RWPE1 (cell line): ENCODE data around the gene ZNF837.

Experiments used
- CTCF ChIA-PET: fragments of 350-600 bp; sonication (Branson Sonifier 250); formaldehyde crosslinking; extraction: SDS; loops from one replicate; lab custom pipeline; 2021; lab: Yijun Ruan, JAX
- POLR2A ChIA-PET: fragments of 400-600 bp; formaldehyde crosslinking; extraction: SDS; loops from one replicate; lab custom pipeline; 2020; ENCODE audit warnings: antibody characterized with exemption; ENCODE audit not compliant: low non-redundant PET; lab: Yijun Ruan, JAX
- DNase-seq: peaks from one replicate; pipeline ENCODE4 v3.0.0; 2012; ENCODE audit warnings: low spot score
- H3K27ac ChIP-seq: fragments of 450-650 bp; 2 replicates; pipeline ENCODE4 v1.5.1; 2017
- TF ChIP-seq, protein P1 (sequence below): fragments of 450-650 bp; conservative IDR thresholded peaks from 2 replicates; pipeline ENCODE4 v1.5.1; 2017; ENCODE audit warnings: low read depth, mild to moderate bottlenecking

Gene ZNF837

DNA sequence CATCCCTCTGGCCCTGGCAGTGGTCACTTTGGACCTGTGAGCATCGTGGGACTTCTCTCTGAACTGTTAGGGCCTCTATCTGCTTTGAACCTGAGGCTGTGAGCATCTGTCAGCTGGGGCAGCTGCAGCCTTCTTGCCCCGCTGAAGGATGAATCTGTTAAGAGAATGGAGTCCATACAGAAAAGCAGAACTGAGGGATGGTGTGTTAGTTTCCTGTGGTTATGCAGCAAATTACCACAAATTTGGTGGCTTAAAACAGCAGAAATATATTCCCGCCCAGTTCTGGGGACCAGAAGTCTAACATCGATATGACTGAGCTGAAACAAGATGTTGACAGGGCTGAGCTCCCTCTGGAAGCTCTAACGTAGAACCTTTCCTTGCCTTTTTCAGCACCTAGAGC is 16.7 kb downstream of the ZNF837 start:
- peak overlapping the region; percentile 97 for H3K27ac ChIP-seq
- TF ChIP-seq, protein P1, sequence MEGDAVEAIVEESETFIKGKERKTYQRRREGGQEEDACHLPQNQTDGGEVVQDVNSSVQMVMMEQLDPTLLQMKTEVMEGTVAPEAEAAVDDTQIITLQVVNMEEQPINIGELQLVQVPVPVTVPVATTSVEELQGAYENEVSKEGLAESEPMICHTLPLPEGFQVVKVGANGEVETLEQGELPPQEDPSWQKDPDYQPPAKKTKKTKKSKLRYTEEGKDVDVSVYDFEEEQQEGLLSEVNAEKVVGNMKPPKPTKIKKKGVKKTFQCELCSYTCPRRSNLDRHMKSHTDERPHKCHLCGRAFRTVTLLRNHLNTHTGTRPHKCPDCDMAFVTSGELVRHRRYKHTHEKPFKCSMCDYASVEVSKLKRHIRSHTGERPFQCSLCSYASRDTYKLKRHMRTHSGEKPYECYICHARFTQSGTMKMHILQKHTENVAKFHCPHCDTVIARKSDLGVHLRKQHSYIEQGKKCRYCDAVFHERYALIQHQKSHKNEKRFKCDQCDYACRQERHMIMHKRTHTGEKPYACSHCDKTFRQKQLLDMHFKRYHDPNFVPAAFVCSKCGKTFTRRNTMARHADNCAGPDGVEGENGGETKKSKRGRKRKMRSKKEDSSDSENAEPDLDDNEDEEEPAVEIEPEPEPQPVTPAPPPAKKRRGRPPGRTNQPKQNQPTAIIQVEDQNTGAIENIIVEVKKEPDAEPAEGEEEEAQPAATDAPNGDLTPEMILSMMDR = no peak
- ChIA-PET POLR2A (no interaction called here), CTCF (no interaction called here)
- no peak for DNase-seq

DNA sequence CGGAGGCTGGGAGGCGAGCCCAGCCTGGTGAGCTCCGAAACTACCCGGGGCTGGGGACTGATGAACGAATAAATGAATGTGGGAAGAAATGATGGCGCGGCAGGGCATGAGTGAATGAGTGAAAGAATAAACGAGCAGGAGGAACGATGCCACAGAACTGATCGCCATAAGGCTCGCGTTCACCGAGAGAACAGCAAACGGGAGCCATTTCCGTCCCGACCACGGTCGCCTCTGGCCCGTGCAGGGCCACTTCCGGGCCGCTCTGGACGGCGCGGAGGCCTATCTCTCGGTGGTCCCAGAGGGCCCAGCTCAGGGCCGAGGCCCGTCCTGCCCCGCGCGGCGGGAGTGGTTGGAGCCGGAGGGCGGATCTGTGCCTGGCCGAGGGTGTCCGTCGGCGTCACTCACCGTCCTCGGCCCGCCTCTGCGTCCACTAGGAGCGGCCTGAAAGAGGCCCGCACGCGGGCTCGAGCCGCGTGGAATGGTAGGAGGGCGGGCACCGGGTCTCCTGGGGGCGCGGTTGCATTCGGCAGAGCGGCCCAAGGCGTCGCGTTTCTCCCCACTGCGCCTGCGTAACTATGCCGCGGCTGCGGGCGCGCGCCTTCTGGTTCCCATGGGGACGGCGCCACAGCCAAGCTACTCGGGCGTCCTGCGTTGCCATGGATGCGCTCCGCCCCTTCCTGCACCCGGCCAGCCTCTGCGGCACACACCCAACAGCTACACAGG is 18.4 kb downstream of the ZNF837 start, which contains the start of gene ZNF497:
ZNF497 (minus strand) TSS at position 480 of the 723 bp plus-strand sequence. CDS start 5,116 bp downstream, outside the sequence.
- CTCF ChIA-PET = interaction anchor here (0.5 to 1.0 kb wide), 3 partner anchors 9 to 46 kb away, joined by 3 to 4 read pairs (median 3); partner anchors contain the start of gene ZNF584

DNA sequence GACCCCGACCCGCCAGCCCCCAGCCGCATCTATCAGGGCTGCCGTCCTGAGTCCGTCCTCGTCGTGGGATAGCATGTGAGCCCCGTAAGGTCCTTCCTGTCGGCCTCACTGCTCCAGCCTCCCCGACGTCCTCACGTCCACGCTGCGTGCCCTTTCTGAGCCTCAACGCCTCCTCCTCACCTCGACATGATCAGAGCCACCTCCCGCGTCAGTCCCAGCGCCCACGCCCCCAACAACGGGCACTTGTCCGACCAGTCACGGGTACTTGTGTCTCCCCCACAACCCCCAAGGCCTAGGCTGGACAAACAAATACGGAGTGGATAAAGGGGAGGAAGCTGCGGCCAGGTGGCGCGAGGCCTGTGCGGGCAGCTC is 18.9 kb downstream of the ZNF837 start:
- TF ChIP-seq, protein P1 = no peak
- peak overlapping the region; percentile 97 for H3K27ac ChIP-seq
- POLR2A ChIA-PET = interaction anchor here (1.3 kb wide), 1 partner anchor 35 kb away, joined by 4 read pairs; the partner anchor contains the start of gene ZSCAN22
- CTCF ChIA-PET = interaction anchor here (0.9 to 1.0 kb wide), 2 partner anchors 13 to 47 kb away, joined by 3 to 4 read pairs; partner anchors contain the start of gene ZNF584
- DNase-seq = peak; percentile 55

More for the DNA sequence above, 18.4 kb downstream of the ZNF837 start, which contains the start of gene ZNF497:
- peak; percentile 97 for DNase-seq
- POLR2A ChIA-PET = interaction anchor here (0.9 to 1.3 kb wide), 5 partner anchors 9 to 181 kb away, joined by 3 to 5 read pairs (median 4); partner anchors contain the start of genes TRIM28 and ZSCAN22
- H3K27ac ChIP-seq = peak within 1 kb of the TSS; percentile 97
- TF ChIP-seq, protein P1 = no peak

- H3K27ac ChIP-seq = no peak overlapping the region; the same call in 1 of the 2 replicates
- TF ChIP-seq, protein P1 = no peak
- CTCF ChIA-PET = interaction anchor here (0.7 kb wide), 1 partner anchor 15 kb away, joined by 3 read pairs; no protein-coding TSS in a partner anchor
- POLR2A ChIA-PET = no interaction called here
- DNase-seq = no peak
Observed at GRCh38 chr19:58357481-58358145, 23.2 kb downstream of the ZNF837 start.

GRCh38 chr19:58356766-58357480 is 23.9 kb downstream of the ZNF837 start:
- TF ChIP-seq, protein P1 = no peak
- H3K27ac ChIP-seq = no peak overlapping the region
- DNase-seq = no peak
- CTCF ChIA-PET = interaction anchor here (0.7 kb wide), 1 partner anchor 14 kb away, joined by 3 read pairs; no protein-coding TSS in a partner anchor
- POLR2A ChIA-PET = no interaction called here
